CD14-positive monocyte (primary cell): ENCODE results near the gene PRXL2B. TPM values are rescaled to one million over a fixed set of nuclear protein-coding genes. Genes with fewer than 3 reads are reported as not detected.

Experiments used
- DNase-seq, 3 donors: peaks; one replicate each; pipeline ENCODE4 v3.0.0-alpha.2; 2011 to 2022
- H2AFZ ChIP-seq: 2 replicates; pipeline ENCODE4 v1.6.0; 2012; ENCODE audit warnings: mild to moderate bottlenecking, low read depth, low read length, inconsistent platforms; ENCODE audit not compliant: insufficient read depth, poor library complexity, severe bottlenecking
- H3K27ac ChIP-seq, 2 donors: 1 replicate in 1 of 2; 2 replicates in 1 of 2; pipeline ENCODE4 v1.5.1; 2012 to 2013; ENCODE audit warnings: low read length in 2 of 2, control low read depth in 1 of 2, inconsistent platforms in 1 of 2, low read depth in 1 of 2, mild to moderate bottlenecking in 1 of 2
- H3K27me3 ChIP-seq, 2 donors: one replicate each; pipeline versions ENCODE4 v1.6.0 to v1.6.1; 2011 to 2013; ENCODE audit warnings: low read length in 2 of 2; ENCODE audit not compliant: control insufficient read depth in 2 of 2, insufficient read depth in 2 of 2
- H3K36me3 ChIP-seq, 2 donors: replicated peaks in 1 of 2; 1 replicate in 1 of 2; 2 replicates in 1 of 2; pipeline versions ENCODE4 v1.5.1 to v1.6.1; 2012 to 2013; ENCODE audit warnings: low read length in 2 of 2, control low read depth in 1 of 2, inconsistent platforms in 1 of 2, mild to moderate bottlenecking in 1 of 2; ENCODE audit not compliant: insufficient read depth in 2 of 2, control insufficient read depth in 1 of 2
- H3K4me1 ChIP-seq, 2 donors: 1 replicate in 1 of 2; 2 replicates in 1 of 2; pipeline versions ENCODE4 v1.5.1 to v1.6.1; 2012 to 2013; ENCODE audit warnings: low read length in 2 of 2, control low read depth in 1 of 2, inconsistent platforms in 1 of 2, mild to moderate bottlenecking in 1 of 2, moderate library complexity in 1 of 2; ENCODE audit not compliant: insufficient read depth in 2 of 2, control insufficient read depth in 1 of 2
- H3K4me2 ChIP-seq: replicated peaks from 2 replicates; pipeline ENCODE3; 2012; ENCODE audit warnings: low read length, moderate library complexity, mild to moderate bottlenecking; ENCODE audit not compliant: poor library complexity, severe bottlenecking; ENCODE audit errors: extremely low read depth
- H3K4me3 ChIP-seq, 3 experiments: fragments of 200-600 bp in 1 of 3; sonication (generic) in 1 of 3; replicated peaks in 1 of 3; 1 replicate in 2 of 3; 2 replicates in 1 of 3; pipeline ENCODE4 v1.5.1; 2011 to 2013; ENCODE audit warnings: low read length in 3 of 3, mild to moderate bottlenecking in 3 of 3, control low read depth in 2 of 3, low read depth in 2 of 3, inconsistent platforms in 1 of 3, moderate library complexity in 1 of 3
- H3K79me2 ChIP-seq: 2 replicates; pipeline ENCODE4 v1.6.0; 2012; ENCODE audit warnings: mild to moderate bottlenecking, control low read depth, inconsistent platforms, low read length, moderate library complexity; ENCODE audit not compliant: insufficient read depth
- H3K9ac ChIP-seq: 2 replicates; pipeline ENCODE4 v1.6.0; 2017; ENCODE audit warnings: low read length, mild to moderate bottlenecking; ENCODE audit not compliant: insufficient read depth, poor library complexity, severe bottlenecking
- H3K9me3 ChIP-seq, 2 donors: replicated peaks in 1 of 2; 1 replicate in 1 of 2; 2 replicates in 1 of 2; pipeline versions ENCODE4 v1.5.1 to v1.6.1; 2012 to 2013; ENCODE audit warnings: low read length in 2 of 2, control low read depth in 1 of 2; ENCODE audit not compliant: control insufficient read depth in 1 of 2, insufficient read depth in 1 of 2
- H4K20me1 ChIP-seq: 2 replicates; pipeline ENCODE4 v1.6.0; 2012; ENCODE audit warnings: mild to moderate bottlenecking, low read length, control low read depth, moderate library complexity; ENCODE audit not compliant: insufficient read depth
- H3K27ac Mint-ChIP-seq, 7 donors: one replicate each; pipeline ENCODE4 v1.8.0; 2020; ENCODE audit warnings: mild to moderate bottlenecking in 7 of 7, mixed read lengths in 7 of 7, moderate library complexity in 6 of 7, inconsistent platforms in 2 of 7
- H3K27me3 Mint-ChIP-seq, 3 donors: one replicate each; pipeline ENCODE4 v1.8.0; 2021 to 2022; ENCODE audit warnings: low read depth in 3 of 3, mild to moderate bottlenecking in 3 of 3, mixed read lengths in 3 of 3, moderate library complexity in 3 of 3, inconsistent platforms in 1 of 3
- H3K36me3 Mint-ChIP-seq, 2 donors: one replicate each; pipeline ENCODE4 v1.8.0; 2020; ENCODE audit warnings: mixed read lengths in 2 of 2, inconsistent platforms in 1 of 2, mild to moderate bottlenecking in 1 of 2
- H3K4me1 Mint-ChIP-seq: one replicate; pipeline ENCODE4 v1.8.0; 2020; ENCODE audit warnings: mild to moderate bottlenecking, mixed read lengths
- H3K4me3 Mint-ChIP-seq, 2 donors: one replicate each; pipeline ENCODE4 v1.8.0; 2020; ENCODE audit warnings: mild to moderate bottlenecking in 2 of 2, mixed read lengths in 2 of 2, moderate library complexity in 1 of 2
- H3K9me3 Mint-ChIP-seq, 7 donors: one replicate each; pipeline ENCODE4 v1.8.0; 2020 to 2022; ENCODE audit warnings: mixed read lengths in 7 of 7, mild to moderate bottlenecking in 6 of 7, moderate library complexity in 6 of 7, inconsistent platforms in 2 of 7
- WGBS: methylation state at CpG from one replicate; pipeline ENCODE4 v1.1.5; 2013; ENCODE audit warnings: missing lambda C conversion rate; ENCODE audit not compliant: insufficient coverage; 5-methylcytosine and 5-hydroxymethylcytosine counted together
- intact Hi-C, 2 donors: fragments of 100-400 bp; cut with micrococcal nuclease; formaldehyde crosslinking; loops; one replicate each; pipeline versions ENCODE4 v1.15.0 to v1.15.1; 2023
- polyA plus RNA-seq, 3 donors: library from polyadenylated mRNA; depleted of rRNA in 1 of 3; unstranded in 2 of 3; stranded (reverse) in 1 of 3; fragments of 300-500 nt in 2 of 3; fragments of >200 nt in 1 of 3; fragmentation: Illumina TruSeq in 2 of 3; gene quantifications; 1 replicate in 2 of 3; 2 replicates in 1 of 3; pipeline ENCODE4 v1.2.3, GENCODE V29; 2012 to 2021
- TF ChIP-seq, protein P1 (sequence below): fragments of 200-600 bp; IDR thresholded peaks from one replicate; pipeline ENCODE4 v1.8.0; 2022; ENCODE audit warnings: antibody characterized with exemption, mild to moderate bottlenecking

The PRXL2B gene
- polyA plus RNA-seq, 3 donors, result 3.6 to 8.8 (median 6.0) TPM

DNA sequence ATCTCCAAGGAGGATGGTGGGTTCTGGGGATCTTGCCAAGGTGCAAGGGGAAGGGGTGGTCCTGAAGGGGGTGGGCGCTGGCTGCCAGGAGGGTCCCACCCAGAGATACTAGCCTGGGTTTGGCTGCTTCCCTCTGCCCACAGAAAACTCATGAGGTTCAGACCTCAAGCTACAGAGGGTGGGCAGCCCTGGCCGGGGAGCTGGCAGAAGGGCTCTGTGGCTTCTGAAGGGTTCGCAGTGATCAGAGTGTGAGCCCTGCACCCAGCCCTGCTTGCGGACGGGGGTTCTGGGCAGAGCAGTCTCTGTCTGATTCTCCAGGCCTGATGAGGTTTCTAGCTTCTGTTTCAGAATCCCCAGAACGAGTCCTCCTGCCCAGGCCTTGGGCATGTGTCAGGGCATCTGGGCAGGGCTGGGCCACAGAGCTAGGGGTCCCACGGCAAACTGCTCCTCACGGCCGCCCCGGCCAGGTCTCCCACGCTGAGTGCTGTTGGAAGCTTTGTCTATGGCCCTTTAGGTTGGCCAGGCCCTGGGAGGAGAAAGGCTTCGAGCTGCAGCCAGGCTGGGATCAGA lies 46.9 kb downstream of the PRXL2B start:
- WGBS, result 98% methylated on average over 12 of the region's 12 CpGs
- no peaks in the 10 kb centered on the region for H3K4me1 ChIP-seq
- H3K27ac Mint-ChIP-seq, result no peak overlapping the region
- H3K9me3 Mint-ChIP-seq, result peaks cover 26 to 36% (median 34%) of the 10 kb centered on the region in 7 donors
- no peak overlapping the region for H2AFZ ChIP-seq
- no peaks in the 10 kb centered on the region for H3K36me3 ChIP-seq
- intact Hi-C loops, result no loop called here
- H3K36me3 Mint-ChIP-seq, result peaks cover 0 to 6% of the 10 kb centered on the region in 2 donors
- H3K79me2 ChIP-seq, result no peaks in the 10 kb centered on the region
- H3K9me3 ChIP-seq, result peaks cover 26 to 40% of the 10 kb centered on the region in 2 donors
- no peak for DNase-seq
- H3K9ac ChIP-seq, result no peak overlapping the region
- peaks cover 14 to 54% (median 25%) of the 10 kb centered on the region in 3 donors for H3K27me3 Mint-ChIP-seq
- no peaks in the 10 kb centered on the region for H4K20me1 ChIP-seq
- no peak overlapping the region for H3K27ac ChIP-seq
- H3K4me3 Mint-ChIP-seq, result no peak overlapping the region
- no peak overlapping the region for H3K4me3 ChIP-seq
- peaks cover 0 to 16% of the 10 kb centered on the region in 2 donors for H3K27me3 ChIP-seq
- TF ChIP-seq, protein P1, sequence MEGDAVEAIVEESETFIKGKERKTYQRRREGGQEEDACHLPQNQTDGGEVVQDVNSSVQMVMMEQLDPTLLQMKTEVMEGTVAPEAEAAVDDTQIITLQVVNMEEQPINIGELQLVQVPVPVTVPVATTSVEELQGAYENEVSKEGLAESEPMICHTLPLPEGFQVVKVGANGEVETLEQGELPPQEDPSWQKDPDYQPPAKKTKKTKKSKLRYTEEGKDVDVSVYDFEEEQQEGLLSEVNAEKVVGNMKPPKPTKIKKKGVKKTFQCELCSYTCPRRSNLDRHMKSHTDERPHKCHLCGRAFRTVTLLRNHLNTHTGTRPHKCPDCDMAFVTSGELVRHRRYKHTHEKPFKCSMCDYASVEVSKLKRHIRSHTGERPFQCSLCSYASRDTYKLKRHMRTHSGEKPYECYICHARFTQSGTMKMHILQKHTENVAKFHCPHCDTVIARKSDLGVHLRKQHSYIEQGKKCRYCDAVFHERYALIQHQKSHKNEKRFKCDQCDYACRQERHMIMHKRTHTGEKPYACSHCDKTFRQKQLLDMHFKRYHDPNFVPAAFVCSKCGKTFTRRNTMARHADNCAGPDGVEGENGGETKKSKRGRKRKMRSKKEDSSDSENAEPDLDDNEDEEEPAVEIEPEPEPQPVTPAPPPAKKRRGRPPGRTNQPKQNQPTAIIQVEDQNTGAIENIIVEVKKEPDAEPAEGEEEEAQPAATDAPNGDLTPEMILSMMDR, result no peak
- no peaks in the 10 kb centered on the region for H3K4me1 Mint-ChIP-seq
- H3K4me2 ChIP-seq, result no peak overlapping the region

DNA sequence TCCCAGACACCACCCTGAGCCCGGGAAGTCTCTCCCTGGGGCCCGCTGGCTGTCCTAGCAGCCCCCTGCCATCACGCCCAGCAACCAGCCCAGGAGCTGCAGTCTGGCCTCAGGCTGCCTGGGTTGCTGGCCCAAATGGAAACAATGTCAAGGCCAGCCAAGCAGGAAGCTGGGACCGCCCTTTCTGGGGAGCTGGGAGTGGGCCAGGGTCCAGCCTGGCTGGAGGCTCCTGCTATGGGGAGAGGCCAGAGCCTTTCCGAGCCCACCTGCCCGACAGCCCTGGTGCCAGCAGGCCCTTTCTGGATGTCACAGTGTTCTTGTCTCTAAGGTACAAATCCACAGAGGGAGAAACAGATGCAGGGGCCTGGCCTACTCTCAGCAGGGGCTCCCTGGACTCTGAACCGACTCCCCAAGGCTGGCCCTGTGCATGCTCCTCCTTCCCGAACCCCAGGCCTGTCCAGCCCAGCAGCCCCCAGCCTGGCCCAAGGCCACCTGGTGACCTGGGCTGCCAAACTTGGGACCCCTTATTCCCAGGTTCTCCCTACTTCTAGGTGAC lies 47.4 kb downstream of the PRXL2B start:
- TF ChIP-seq, protein P1, result no peak

More for the DNA sequence above, 47.4 kb downstream of the PRXL2B start:
- Histone ChIP-seq H3K9me3 (peaks cover 26 to 40% of the 10 kb centered on the region in 2 donors), H3K4me2 (no peak overlapping the region), H2AFZ (no peak overlapping the region), H3K27me3 (peaks cover 0 to 14% of the 10 kb centered on the region in 2 donors), H3K79me2 (no peaks in the 10 kb centered on the region), H3K36me3 (no peaks in the 10 kb centered on the region), H3K27ac (no peak overlapping the region), H3K4me3 (no peak overlapping the region), H3K9ac (no peak overlapping the region), H3K4me1 (no peaks in the 10 kb centered on the region), H4K20me1 (no peaks in the 10 kb centered on the region)
- WGBS, result 90% methylated on average over 8 of the region's 8 CpGs
- intact Hi-C loops, result no loop called here
- H3K27ac Mint-ChIP-seq, result no peak overlapping the region
- H3K9me3 Mint-ChIP-seq, result peaks cover 26 to 36% (median 34%) of the 10 kb centered on the region in 7 donors
- H3K27me3 Mint-ChIP-seq, result peaks cover 16 to 50% (median 23%) of the 10 kb centered on the region in 3 donors
- no peaks in the 10 kb centered on the region for H3K4me1 Mint-ChIP-seq
- H3K36me3 Mint-ChIP-seq, result peaks cover 0 to 6% of the 10 kb centered on the region in 2 donors
- no peak overlapping the region for H3K4me3 Mint-ChIP-seq
- no peak for DNase-seq
